K562 (cell line): ENCODE data around the gene ACAT1. TPM values are rescaled to one million over a fixed set of nuclear protein-coding genes. Genes with fewer than 3 reads are reported as not detected.

Source experiments
- ATAC-seq: fragments of 200-7000 bp; cut with Tn5 transposase; 3 replicates; pipeline ENCODE4 v1.9.1; 2020; ENCODE audit warnings: moderate library complexity
- BruUV-seq: library from RNA; stranded (reverse); fragments of 400-500 nt; replicated peaks from 2 replicates; lab custom pipeline; 2021; lab: Mats Ljungman, UMichigan
- CTCF ChIA-PET: fragments of 300-600 bp; formaldehyde crosslinking; extraction: SDS; loops from one replicate; lab custom pipeline; 2021; ENCODE audit warnings: low intra/inter-chr PET ratio; lab: Yijun Ruan, JAX
- POLR2A ChIA-PET: fragments of 300-600, 350-650 bp; sonication (Branson Sonifier 250); formaldehyde crosslinking; extraction: SDS; loops from one replicate; lab custom pipeline; 2021; ENCODE audit warnings: antibody characterized with exemption, inconsistent platforms; lab: Yijun Ruan, JAX
- DNase-seq, 4 experiments: peaks; one replicate each; pipeline versions ENCODE4 v3.0.0 to v3.0.0-alpha.2; 2011 to 2018; ENCODE audit warnings: low spot score in 3 of 4, mixed read lengths in 3 of 4; ENCODE audit errors: extremely low read depth in 1 of 4
- FAIRE-seq: peaks from 2 replicates; lab custom pipeline; 2011; peaks lifted over from hg19 to GRCh38; lab: Jason Lieb, UNC
- H2AFZ ChIP-seq: 2 replicates; pipeline ENCODE4 v1.6.0; 2011; ENCODE audit warnings: low read depth, low read length, control low read depth, inconsistent platforms
- H3K27ac ChIP-seq: fragments of 200-600 bp; 3 replicates; pipeline ENCODE4 v1.8.0; 2011; ENCODE audit warnings: low read depth, mild to moderate bottlenecking, control low read depth, inconsistent platforms, low read length, moderate library complexity, mixed read lengths; ENCODE audit errors: extremely low read depth
- H3K27me3 ChIP-seq, 2 experiments: fragments of 300-600 bp in 1 of 2; 2 replicates in 1 of 2; 3 replicates in 1 of 2; pipeline versions ENCODE4 v1.6.0 to v1.8.0; 2011; ENCODE audit warnings: inconsistent platforms in 2 of 2, low read length in 2 of 2, mild to moderate bottlenecking in 1 of 2, mixed read lengths in 1 of 2, moderate library complexity in 1 of 2; ENCODE audit not compliant: control insufficient read depth in 2 of 2, insufficient read depth in 2 of 2
- H3K36me3 ChIP-seq: fragments of 300-600 bp; 3 replicates; pipeline ENCODE4 v1.8.0; 2011; ENCODE audit warnings: mild to moderate bottlenecking, low read length, inconsistent platforms; ENCODE audit not compliant: control insufficient read depth, insufficient read depth
- H3K4me1 ChIP-seq, 2 experiments: fragments of 200-600 bp in 1 of 2; replicated peaks in 1 of 2; 2 replicates in 1 of 2; 3 replicates in 1 of 2; pipeline versions ENCODE4 v1.5.1 to v1.8.0; 2011; ENCODE audit warnings: inconsistent platforms in 2 of 2, low read length in 2 of 2, mild to moderate bottlenecking in 1 of 2, mixed read lengths in 1 of 2, moderate library complexity in 1 of 2; ENCODE audit not compliant: control insufficient read depth in 2 of 2, insufficient read depth in 2 of 2
- H3K4me2 ChIP-seq: 2 replicates; pipeline ENCODE4 v1.6.1; 2011; ENCODE audit warnings: low read length, control low read depth, inconsistent platforms, mixed read lengths; ENCODE audit not compliant: insufficient read depth
- H3K4me3 ChIP-seq: fragments of 200-600 bp; sonication (generic), shearing (Covaris generic); 2 replicates; pipeline ENCODE4 v1.5.1; 2016; ENCODE audit warnings: control low read depth, inconsistent platforms
- H3K79me2 ChIP-seq: fragments of 200-600 bp; 3 replicates; pipeline ENCODE4 v1.8.0; 2011; ENCODE audit warnings: low read length, inconsistent platforms; ENCODE audit not compliant: control insufficient read depth, insufficient read depth
- H3K9ac ChIP-seq, 2 experiments: 2 replicates each; pipeline versions ENCODE4 v1.6.0 to v1.6.1; 2011; ENCODE audit warnings: low read depth in 2 of 2, low read length in 2 of 2, control low read depth in 1 of 2, inconsistent platforms in 1 of 2, mild to moderate bottlenecking in 1 of 2, mixed read lengths in 1 of 2; ENCODE audit not compliant: insufficient read depth in 1 of 2
- H3K9me1 ChIP-seq: one replicate; pipeline ENCODE4 v1.6.0; 2011; ENCODE audit warnings: inconsistent platforms, mild to moderate bottlenecking, low read length, moderate library complexity; ENCODE audit not compliant: control insufficient read depth, insufficient read depth
- H3K9me3 ChIP-seq: replicated peaks from 2 replicates; pipeline ENCODE4 v1.5.1; 2011; ENCODE audit warnings: low read depth, low read length, inconsistent platforms; ENCODE audit not compliant: control insufficient read depth, insufficient read depth
- H4K20me1 ChIP-seq: replicated peaks from 2 replicates; pipeline ENCODE4 v1.6.1; 2011; ENCODE audit warnings: low read length, inconsistent platforms, mixed read lengths; ENCODE audit not compliant: control insufficient read depth, insufficient read depth
- CEBPB ChIP-seq: fragments of 450-650 bp; IDR thresholded peaks from 2 replicates; pipeline ENCODE4 v1.6.1; 2016; ENCODE audit warnings: missing genetic modification characterization, missing compliant biosample characterization
- CEBPG ChIP-seq, 3 experiments: fragments of 200-800 bp in 1 of 3; sonication (Bioruptor generic) in 1 of 3; sonication (generic) in 1 of 3; formaldehyde crosslinking in 1 of 3; IDR thresholded peaks in 2 of 3; conservative IDR thresholded peaks in 1 of 3; 2 replicates each; pipeline versions ENCODE4 v1.6.1 to v1.8.0; 2016 to 2022; ENCODE audit warnings: missing compliant biosample characterization in 2 of 3, missing genetic modification characterization in 2 of 3, mild to moderate bottlenecking in 1 of 3, missing genetic modification reagents in 1 of 3
- MTF1 ChIP-seq: fragments of 250-450 bp; sonication (Bioruptor Pico); IDR thresholded peaks from 2 replicates; pipeline ENCODE4 v1.9.0; 2021; ENCODE audit warnings: moderate library complexity, mild to moderate bottlenecking, inconsistent platforms, borderline replicate concordance
- NR2C2 ChIP-seq, 2 experiments: fragments of 200-800 bp in 1 of 2; sonication (Bioruptor generic) in 1 of 2; sonication (generic) in 1 of 2; formaldehyde crosslinking in 1 of 2; IDR thresholded peaks; 2 replicates each; pipeline versions ENCODE4 v1.6.1 to v1.8.0; 2016 to 2022; ENCODE audit warnings: mild to moderate bottlenecking in 1 of 2, missing compliant biosample characterization in 1 of 2, missing genetic modification characterization in 1 of 2, missing genetic modification reagents in 1 of 2
- TEAD1 ChIP-seq, 2 experiments: fragments of 450-650 bp in 1 of 2; sonication (generic) in 1 of 2; formaldehyde crosslinking; IDR thresholded peaks; 2 replicates each; pipeline versions ENCODE4 v1.4.0 to v1.8.0; 2020 to 2022; ENCODE audit warnings: mild to moderate bottlenecking in 2 of 2, missing genetic modification reagents in 1 of 2
- ZKSCAN8 ChIP-seq: fragments of 200-800 bp; sonication (Bioruptor generic); IDR thresholded peaks from 2 replicates; pipeline ENCODE4 v1.6.1; 2016; ENCODE audit warnings: missing genetic modification characterization, missing compliant biosample characterization
- WGBS: fragments of 100-300 bp; shearing (Covaris generic); methylation state at CpG from one replicate; pipeline ENCODE4 v1.1.6; 2016; ENCODE audit warnings: low coverage, mixed read lengths; ENCODE audit not compliant: insufficient coverage; ENCODE audit errors: missing lambda C conversion rate; 5-methylcytosine and 5-hydroxymethylcytosine counted together
- in situ Hi-C: fragments of 300-500 bp; cut with MboI; formaldehyde crosslinking; loops from 4 replicates; pipeline ENCODE4 v1.15.0; 2018; ENCODE audit warnings: inconsistent platforms, mixed read lengths
- intact Hi-C: fragments of 100-400 bp; cut with micrococcal nuclease; formaldehyde crosslinking; loops from 2 replicates; pipeline ENCODE4 v1.14.2; 2022
- polyA plus RNA-seq, 8 experiments: library from polyadenylated mRNA; depleted of rRNA in 4 of 8; stranded (reverse) in 5 of 8; unstranded in 3 of 8; fragments of >200 nt; fragmentation: Nextera tagmentation in 2 of 8; fragmentation: Illumina TruSeq in 1 of 8; extraction: Ambion mirVana in 2 of 8; extraction: Trizol in 1 of 8; gene quantifications; 2 replicates each; pipeline versions ENCODE4 v1.2.1 to v1.2.3, GENCODE V29; 2011 to 2014; ENCODE audit warnings: inconsistent platforms in 1 of 8, missing spikeins in 1 of 8
- total RNA-seq, 7 experiments: library from RNA; depleted of rRNA in 6 of 7; stranded (reverse); fragments of >200 nt in 6 of 7; fragmentation: Illumina TruSeq in 2 of 7; extraction: Trizol in 2 of 7; gene quantifications; 2 replicates each; pipeline versions ENCODE4 v1.2.1 to v1.2.3, GENCODE V29; 2011 to 2021; ENCODE audit warnings: low replicate concordance in 1 of 7
- TF ChIP-seq, protein P1 (sequence below): sonication (generic); formaldehyde crosslinking; IDR thresholded peaks from 2 replicates; pipeline ENCODE4 v1.8.0; 2022; ENCODE audit warnings: missing genetic modification reagents, mild to moderate bottlenecking, borderline replicate concordance
- TF ChIP-seq, protein P2 (sequence below): fragments of 450-650 bp; IDR thresholded peaks from 2 replicates; pipeline ENCODE4 v1.6.1; 2016; ENCODE audit warnings: low read depth, mild to moderate bottlenecking, moderate library complexity

ACAT1 gene
- total and polyA plus RNA-seq, 9 of the 15 experiments (the other 6 are each of a cell fraction or from before 2014, with no cell fraction given) = 65.1 to 204 (median 104) TPM

DNA sequence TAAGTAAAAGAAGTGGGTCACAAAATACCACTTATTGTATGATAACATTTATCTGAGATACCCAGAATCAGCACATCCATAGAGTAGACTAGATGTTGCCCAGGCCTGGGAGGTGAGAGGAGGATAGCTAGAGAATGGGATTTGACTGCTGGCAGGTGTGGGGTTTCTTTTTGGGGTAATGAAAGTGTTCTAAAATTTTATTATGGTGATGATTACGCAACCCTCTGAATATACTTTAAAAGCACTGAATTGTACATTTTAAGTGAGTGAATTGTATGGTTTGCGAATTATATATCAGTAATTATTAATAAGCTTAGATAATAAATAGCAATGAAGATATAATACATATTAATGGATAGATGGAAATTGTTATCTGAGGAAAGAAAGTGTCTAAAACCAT lies 35.7 kb upstream of the ACAT1 start:
- H3K27me3 ChIP-seq = no peaks in the 10 kb centered on the region
- H3K79me2 ChIP-seq = no peaks in the 10 kb centered on the region
- H3K4me3 ChIP-seq = no peak overlapping the region
- FAIRE-seq = no peak
- no peaks in the 10 kb centered on the region for H4K20me1 ChIP-seq
- TF ChIP-seq TEAD1 (CRISPR knock-in tag; IDR thresholded peaks at IDR 0.05) = no peak
- TF ChIP-seq ZKSCAN8 = no peak
- TF ChIP-seq, protein P1, sequence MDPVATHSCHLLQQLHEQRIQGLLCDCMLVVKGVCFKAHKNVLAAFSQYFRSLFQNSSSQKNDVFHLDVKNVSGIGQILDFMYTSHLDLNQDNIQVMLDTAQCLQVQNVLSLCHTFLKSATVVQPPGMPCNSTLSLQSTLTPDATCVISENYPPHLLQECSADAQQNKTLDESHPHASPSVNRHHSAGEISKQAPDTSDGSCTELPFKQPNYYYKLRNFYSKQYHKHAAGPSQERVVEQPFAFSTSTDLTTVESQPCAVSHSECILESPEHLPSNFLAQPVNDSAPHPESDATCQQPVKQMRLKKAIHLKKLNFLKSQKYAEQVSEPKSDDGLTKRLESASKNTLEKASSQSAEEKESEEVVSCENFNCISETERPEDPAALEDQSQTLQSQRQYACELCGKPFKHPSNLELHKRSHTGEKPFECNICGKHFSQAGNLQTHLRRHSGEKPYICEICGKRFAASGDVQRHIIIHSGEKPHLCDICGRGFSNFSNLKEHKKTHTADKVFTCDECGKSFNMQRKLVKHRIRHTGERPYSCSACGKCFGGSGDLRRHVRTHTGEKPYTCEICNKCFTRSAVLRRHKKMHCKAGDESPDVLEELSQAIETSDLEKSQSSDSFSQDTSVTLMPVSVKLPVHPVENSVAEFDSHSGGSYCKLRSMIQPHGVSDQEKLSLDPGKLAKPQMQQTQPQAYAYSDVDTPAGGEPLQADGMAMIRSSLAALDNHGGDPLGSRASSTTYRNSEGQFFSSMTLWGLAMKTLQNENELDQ (CRISPR knock-in tag) = no peak
- TF ChIP-seq CEBPG (CRISPR knock-in tag; IDR thresholded peaks at IDR 0.05) = no peak
- peak; percentile 59 to 92; a peak in 3 of 4 replicates for TF ChIP-seq CEBPG (tag; conservative IDR thresholded peaks at IDR 0.05 in 1 of 2, IDR thresholded peaks at IDR 0.05 in 1 of 2)
- peak; percentile 93 for TF ChIP-seq CEBPB (tag)
- no peak for TF ChIP-seq MTF1 (CRISPR knock-in tag)
- TF ChIP-seq NR2C2 (CRISPR knock-in tag; IDR thresholded peaks at IDR 0.05) = no peak
- TF ChIP-seq NR2C2 (tag; IDR thresholded peaks at IDR 0.05) = no peak
- TF ChIP-seq, protein P2, sequence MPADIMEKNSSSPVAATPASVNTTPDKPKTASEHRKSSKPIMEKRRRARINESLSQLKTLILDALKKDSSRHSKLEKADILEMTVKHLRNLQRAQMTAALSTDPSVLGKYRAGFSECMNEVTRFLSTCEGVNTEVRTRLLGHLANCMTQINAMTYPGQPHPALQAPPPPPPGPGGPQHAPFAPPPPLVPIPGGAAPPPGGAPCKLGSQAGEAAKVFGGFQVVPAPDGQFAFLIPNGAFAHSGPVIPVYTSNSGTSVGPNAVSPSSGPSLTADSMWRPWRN = no peak
- in situ Hi-C loops = no loop called here
- no TSS peak for BruUV-seq
- WGBS = 94% methylated on average over 2 of the region's 2 CpGs
- no peaks in the 10 kb centered on the region for H3K9me3 ChIP-seq
- H3K4me2 ChIP-seq = no peak overlapping the region
- no peak for DNase-seq
- no peak overlapping the region for H3K27ac ChIP-seq
- H3K4me1 ChIP-seq = no peaks in the 10 kb centered on the region
- ChIA-PET POLR2A (no interaction called here), CTCF (no interaction called here)
- no peak overlapping the region for H2AFZ ChIP-seq
- peaks cover 48% of the 10 kb centered on the region; the same call in 2 of the 3 replicates for H3K36me3 ChIP-seq
- H3K9me1 ChIP-seq = no peaks in the 10 kb centered on the region
- H3K9ac ChIP-seq = no peak overlapping the region
- intact Hi-C loops = no loop called here
- ATAC-seq = no peak
